Mesothelial cell of epicardium (in vitro differentiated cells): ENCODE results near the gene PSMD4. TPM values are rescaled to one million over a fixed set of nuclear protein-coding genes. Genes with fewer than 3 reads are reported as not detected.

Experiments
- DNase-seq, 2 experiments: peaks; one replicate each; pipeline ENCODE4 v3.0.0; 2021; ENCODE audit warnings: low spot score in 2 of 2; ENCODE audit not compliant: unreplicated experiment in 2 of 2
- H3K27ac Mint-ChIP-seq: 2 replicates; pipeline ENCODE4 v1.8.0; 2021; ENCODE audit warnings: mixed read lengths
- H3K27me3 Mint-ChIP-seq: 2 replicates; pipeline ENCODE4 v1.8.0; 2021; ENCODE audit warnings: low read depth, mixed read lengths
- H3K36me3 Mint-ChIP-seq: 2 replicates; pipeline ENCODE4 v1.8.0; 2021; ENCODE audit warnings: mixed read lengths
- H3K4me1 Mint-ChIP-seq: 2 replicates; pipeline ENCODE4 v1.8.0; 2021; ENCODE audit warnings: mixed read lengths
- H3K4me3 Mint-ChIP-seq: 2 replicates; pipeline ENCODE4 v1.8.0; 2021; ENCODE audit warnings: mild to moderate bottlenecking, moderate library complexity, mixed read lengths
- H3K9me3 Mint-ChIP-seq: 2 replicates; pipeline ENCODE4 v1.8.0; 2021; ENCODE audit warnings: mixed read lengths
- total RNA-seq: library from RNA; stranded (reverse); gene quantifications from 3 replicates; pipeline ENCODE4 v1.2.1, GENCODE V29; 2021
- TF ChIP-seq, protein P1 (sequence below): fragments of 200-600 bp; sonication (generic); IDR thresholded peaks from one replicate; pipeline ENCODE4 v1.5.0; 2021; ENCODE audit warnings: antibody characterized with exemption; ENCODE audit not compliant: unreplicated experiment

Gene PSMD4
- total RNA-seq, 1 donor from 2014 or later = 114 TPM

DNA sequence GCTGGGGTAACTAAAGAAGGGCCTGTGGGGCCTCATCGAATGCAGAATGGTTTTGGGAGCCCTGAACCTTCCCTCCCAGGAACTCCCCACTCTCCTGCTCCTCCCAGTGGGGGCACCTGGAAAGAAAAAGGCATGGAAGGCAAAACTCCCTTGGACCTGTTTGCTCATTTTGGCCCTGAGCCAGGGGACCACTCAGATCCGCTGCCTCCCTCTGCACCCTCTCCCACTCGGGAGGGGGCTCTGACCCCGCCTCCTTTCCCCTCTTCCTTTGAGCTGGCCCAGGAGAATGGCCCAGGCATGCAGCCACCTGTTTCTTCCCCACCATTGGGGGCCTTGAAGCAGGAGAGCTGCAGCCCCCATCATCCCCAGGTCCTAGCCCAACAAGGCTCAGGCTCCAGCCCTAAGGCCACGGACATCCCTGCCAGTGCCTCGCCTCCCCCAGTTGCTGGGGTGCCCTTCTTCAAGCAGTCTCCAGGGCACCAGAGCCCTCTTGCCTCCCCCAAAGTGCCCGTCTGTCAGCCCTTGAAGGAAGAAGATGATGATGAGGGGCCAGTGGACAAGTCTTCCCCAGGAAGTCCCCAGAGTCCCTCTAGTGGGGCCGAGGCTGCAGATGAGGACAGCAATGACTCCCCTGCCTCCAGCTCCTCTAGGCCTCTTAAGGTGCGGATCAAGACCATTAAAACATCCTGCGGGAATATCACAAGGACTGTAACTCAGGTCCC, 32.2 kb downstream of the PSMD4 start:
- H3K27ac Mint-ChIP-seq = no peak overlapping the region
- peaks cover 23% of the 10 kb centered on the region for H3K36me3 Mint-ChIP-seq
- peaks cover 17% of the 10 kb centered on the region for H3K4me1 Mint-ChIP-seq
- H3K4me3 Mint-ChIP-seq = no peak overlapping the region
- H3K27me3 Mint-ChIP-seq = no peaks in the 10 kb centered on the region
- H3K9me3 Mint-ChIP-seq = no peaks in the 10 kb centered on the region
- TF ChIP-seq, protein P1, sequence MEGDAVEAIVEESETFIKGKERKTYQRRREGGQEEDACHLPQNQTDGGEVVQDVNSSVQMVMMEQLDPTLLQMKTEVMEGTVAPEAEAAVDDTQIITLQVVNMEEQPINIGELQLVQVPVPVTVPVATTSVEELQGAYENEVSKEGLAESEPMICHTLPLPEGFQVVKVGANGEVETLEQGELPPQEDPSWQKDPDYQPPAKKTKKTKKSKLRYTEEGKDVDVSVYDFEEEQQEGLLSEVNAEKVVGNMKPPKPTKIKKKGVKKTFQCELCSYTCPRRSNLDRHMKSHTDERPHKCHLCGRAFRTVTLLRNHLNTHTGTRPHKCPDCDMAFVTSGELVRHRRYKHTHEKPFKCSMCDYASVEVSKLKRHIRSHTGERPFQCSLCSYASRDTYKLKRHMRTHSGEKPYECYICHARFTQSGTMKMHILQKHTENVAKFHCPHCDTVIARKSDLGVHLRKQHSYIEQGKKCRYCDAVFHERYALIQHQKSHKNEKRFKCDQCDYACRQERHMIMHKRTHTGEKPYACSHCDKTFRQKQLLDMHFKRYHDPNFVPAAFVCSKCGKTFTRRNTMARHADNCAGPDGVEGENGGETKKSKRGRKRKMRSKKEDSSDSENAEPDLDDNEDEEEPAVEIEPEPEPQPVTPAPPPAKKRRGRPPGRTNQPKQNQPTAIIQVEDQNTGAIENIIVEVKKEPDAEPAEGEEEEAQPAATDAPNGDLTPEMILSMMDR = no peak
- no peak for DNase-seq

DNA sequence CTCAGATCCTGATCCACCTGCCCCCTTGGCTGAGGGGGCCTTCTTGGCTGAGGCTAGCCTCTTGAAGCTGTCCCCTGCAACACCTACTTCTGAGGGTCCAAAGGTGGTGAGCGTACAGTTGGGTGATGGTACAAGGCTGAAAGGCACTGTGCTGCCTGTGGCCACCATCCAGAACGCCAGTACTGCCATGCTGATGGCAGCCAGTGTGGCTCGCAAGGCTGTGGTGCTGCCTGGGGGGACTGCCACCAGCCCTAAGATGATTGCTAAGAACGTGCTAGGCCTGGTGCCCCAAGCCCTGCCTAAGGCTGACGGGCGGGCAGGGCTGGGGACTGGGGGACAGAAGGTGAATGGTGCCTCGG, 32.8 kb downstream of the PSMD4 start:
- H3K27me3 Mint-ChIP-seq = no peaks in the 10 kb centered on the region
- peaks cover 17% of the 10 kb centered on the region for H3K4me1 Mint-ChIP-seq
- no peak for DNase-seq
- no peaks in the 10 kb centered on the region for H3K9me3 Mint-ChIP-seq
- TF ChIP-seq, protein P1 = no peak
- H3K36me3 Mint-ChIP-seq = peaks cover 23% of the 10 kb centered on the region
- no peak overlapping the region for H3K27ac Mint-ChIP-seq
- H3K4me3 Mint-ChIP-seq = no peak overlapping the region

DNA sequence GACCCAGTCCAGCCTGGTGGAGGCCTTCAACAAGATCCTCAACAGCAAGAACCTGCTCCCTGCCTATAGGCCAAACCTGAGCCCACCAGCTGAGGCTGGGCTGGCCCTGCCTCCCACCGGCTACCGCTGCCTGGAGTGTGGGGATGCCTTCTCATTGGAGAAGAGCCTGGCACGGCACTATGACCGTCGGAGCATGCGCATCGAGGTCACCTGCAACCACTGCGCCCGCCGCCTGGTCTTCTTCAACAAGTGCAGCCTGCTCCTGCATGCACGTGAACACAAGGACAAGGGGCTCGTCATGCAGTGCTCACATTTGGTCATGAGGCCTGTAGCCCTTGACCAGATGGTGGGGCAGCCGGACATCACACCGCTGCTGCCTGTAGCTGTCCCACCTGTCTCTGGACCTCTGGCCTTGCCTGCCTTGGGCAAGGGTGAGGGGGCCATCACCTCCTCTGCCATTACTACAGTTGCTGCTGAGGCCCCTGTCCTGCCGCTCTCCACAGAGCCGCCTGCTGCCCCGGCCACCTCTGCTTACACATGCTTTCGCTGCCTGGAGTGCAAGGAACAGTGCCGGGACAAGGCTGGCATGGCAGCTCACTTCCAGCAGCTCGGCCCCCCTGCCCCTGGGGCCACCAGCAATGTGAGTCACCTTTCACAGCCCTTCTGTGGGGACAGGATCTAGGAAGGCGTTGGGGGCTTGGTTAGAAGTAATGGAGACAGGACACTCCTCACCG, 33.4 kb downstream of the PSMD4 start:
- no peaks in the 10 kb centered on the region for H3K9me3 Mint-ChIP-seq
- DNase-seq = no peak
- no peak overlapping the region for H3K27ac Mint-ChIP-seq
- no peak overlapping the region for H3K4me3 Mint-ChIP-seq
- H3K27me3 Mint-ChIP-seq = no peaks in the 10 kb centered on the region
- TF ChIP-seq, protein P1 = no peak
- H3K36me3 Mint-ChIP-seq = peaks cover 27% of the 10 kb centered on the region
- peaks cover 16% of the 10 kb centered on the region for H3K4me1 Mint-ChIP-seq

DNA sequence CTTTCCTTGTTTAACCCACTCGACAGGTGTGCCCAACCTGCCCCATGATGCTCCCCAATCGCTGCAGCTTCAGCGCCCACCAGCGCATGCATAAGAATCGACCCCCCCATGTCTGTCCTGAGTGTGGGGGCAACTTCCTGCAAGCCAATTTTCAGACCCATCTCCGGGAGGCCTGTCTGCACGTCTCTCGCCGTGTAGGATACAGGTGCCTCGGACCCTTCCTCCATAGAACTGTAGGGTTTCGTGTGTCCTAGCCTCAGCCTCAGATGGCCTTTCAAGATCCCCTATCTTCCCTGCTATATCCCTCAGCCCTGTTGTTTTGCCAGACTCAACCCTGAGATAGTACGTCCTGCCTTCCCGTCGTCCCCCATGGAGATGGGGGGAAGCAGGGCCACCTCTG, 34.0 kb downstream of the PSMD4 start:
- Mint-ChIP-seq H3K9me3 (no peaks in the 10 kb centered on the region), H3K36me3 (peaks cover 30% of the 10 kb centered on the region), H3K27me3 (no peaks in the 10 kb centered on the region), H3K4me1 (peaks cover 11% of the 10 kb centered on the region), H3K4me3 (no peak overlapping the region), H3K27ac (peak overlapping the region; percentile 19)
- no peak for DNase-seq
- TF ChIP-seq, protein P1 = no peak

DNA sequence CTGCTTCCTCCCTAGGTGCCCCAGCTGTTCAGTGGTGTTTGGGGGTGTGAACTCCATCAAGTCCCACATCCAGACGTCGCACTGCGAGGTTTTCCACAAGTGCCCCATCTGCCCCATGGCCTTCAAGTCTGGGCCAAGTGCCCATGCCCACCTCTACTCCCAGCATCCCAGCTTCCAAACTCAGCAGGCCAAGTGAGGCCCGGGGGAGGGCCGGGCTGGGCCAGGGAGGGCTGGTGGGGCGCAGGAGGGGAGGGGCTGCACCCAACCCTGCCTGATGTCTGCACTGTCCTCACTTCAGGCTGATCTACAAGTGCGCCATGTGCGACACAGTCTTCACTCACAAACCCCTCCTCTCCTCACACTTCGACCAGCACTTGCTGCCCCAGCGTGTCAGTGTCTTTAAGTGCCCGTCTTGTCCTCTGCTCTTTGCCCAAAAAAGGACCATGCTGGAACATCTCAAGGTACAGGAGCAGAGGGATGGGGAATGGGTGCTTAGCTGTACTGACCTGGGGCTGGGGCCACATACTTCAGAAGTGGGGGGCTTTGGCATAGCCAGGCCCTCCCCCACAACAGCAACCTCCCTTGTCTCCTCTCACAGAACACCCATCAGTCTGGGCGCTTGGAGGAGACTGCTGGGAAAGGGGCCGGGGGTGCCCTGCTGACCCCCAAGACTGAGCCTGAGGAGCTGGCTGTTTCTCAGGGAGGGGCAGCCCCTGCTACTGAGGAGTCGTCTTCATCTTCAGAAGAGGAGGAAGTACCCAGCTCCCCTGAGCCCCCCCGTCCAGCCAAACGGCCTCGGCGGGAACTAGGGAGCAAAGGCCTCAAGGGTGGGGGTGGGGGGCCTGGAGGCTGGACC, 34.8 kb downstream of the PSMD4 start:
- TF ChIP-seq, protein P1 = no peak
- no peak overlapping the region for H3K27ac Mint-ChIP-seq
- H3K4me1 Mint-ChIP-seq = peaks cover 3% of the 10 kb centered on the region
- DNase-seq = no peak
- H3K36me3 Mint-ChIP-seq = peaks cover 36% of the 10 kb centered on the region
- H3K27me3 Mint-ChIP-seq = no peaks in the 10 kb centered on the region
- H3K9me3 Mint-ChIP-seq = no peaks in the 10 kb centered on the region
- no peak overlapping the region for H3K4me3 Mint-ChIP-seq
